GM19395 (cell line): ENCODE results near the gene GALNT2.

Experiments used
- ATAC-seq: cut with Tn5 transposase; IDR thresholded peaks from one replicate; pipeline ENCODE4 v1.9.1; 2021; ENCODE audit warnings: mild to moderate bottlenecking, moderate library complexity; ENCODE audit not compliant: unreplicated experiment

GALNT2 gene

GRCh38 chr1:230328342-230329015 lies 261.4 kb downstream of the GALNT2 start:
- no peak for ATAC-seq

- no peak for ATAC-seq
Observed at GRCh38 chr1:230330157-230330556, 263.1 kb downstream of the GALNT2 start.
